Heart left ventricle (tissue), 16 donors: ENCODE measurements around the gene RPGRIP1L. TPM values are rescaled to one million over a fixed set of nuclear protein-coding genes. Genes with fewer than 3 reads are reported as not detected.

Experiments used
- ATAC-seq, 4 donors: fragments of 200-7000 bp; cut with Tn5 transposase; one replicate each; pipeline ENCODE4 v1.9.1; 2020 to 2022; ENCODE audit warnings: moderate library complexity in 4 of 4, mild to moderate bottlenecking in 3 of 4, moderate number of reproducible peaks in 1 of 4
- DNase-seq, 5 donors: peaks; one replicate each; pipeline ENCODE4 v3.0.0-alpha.2; 2020
- H3K27ac ChIP-seq, 12 donors: fragments of 200-600 bp; sonication (generic) in 4 of 12; one replicate each; pipeline versions ENCODE4 v1.5.0 to v1.8.0; 2016 to 2022; ENCODE audit warnings: mild to moderate bottlenecking in 2 of 12
- H3K27me3 ChIP-seq, 9 donors: fragments of 200-600 bp; sonication (generic) in 2 of 9; one replicate each; pipeline versions ENCODE4 v1.5.1 to v1.8.0; 2016 to 2022; ENCODE audit warnings: mild to moderate bottlenecking in 3 of 9
- H3K36me3 ChIP-seq, 9 donors: fragments of 200-600 bp; sonication (generic) in 2 of 9; one replicate each; pipeline versions ENCODE4 v1.5.0 to v1.8.0; 2018 to 2022; ENCODE audit warnings: mild to moderate bottlenecking in 2 of 9
- H3K4me1 ChIP-seq, 12 donors: fragments of 200-600 bp; sonication (generic) in 4 of 12; one replicate each; pipeline versions ENCODE4 v1.5.0 to v1.8.0; 2016 to 2022; ENCODE audit warnings: mild to moderate bottlenecking in 3 of 12
- H3K4me3 ChIP-seq, 12 donors: fragments of 200-600 bp; sonication (generic) in 4 of 12; one replicate each; pipeline versions ENCODE4 v1.5.0 to v1.8.0; 2017 to 2022; ENCODE audit warnings: mild to moderate bottlenecking in 9 of 12, moderate library complexity in 4 of 12
- H3K9me3 ChIP-seq, 12 donors: fragments of 200-600 bp; sonication (generic) in 4 of 12; one replicate each; pipeline versions ENCODE4 v1.5.0 to v1.8.0; 2016 to 2022; ENCODE audit warnings: mild to moderate bottlenecking in 1 of 12
- CTCF ChIP-seq, 12 donors: fragments of 200-600 bp; sonication (generic) in 4 of 12; IDR thresholded peaks; one replicate each; pipeline versions ENCODE4 v1.5.0 to v1.8.0; 2018 to 2022; ENCODE audit warnings: antibody characterized with exemption in 12 of 12, mild to moderate bottlenecking in 5 of 12
- POLR2A ChIP-seq, 2 donors: fragments of 450-650 bp; IDR thresholded peaks; one replicate each; pipeline ENCODE4 v1.6.1; 2017; ENCODE audit warnings: antibody characterized with exemption in 2 of 2, mild to moderate bottlenecking in 2 of 2, moderate library complexity in 2 of 2
- WGBS, 4 donors: extraction: QIAGEN DNeasy Blood & Tissue Kit in 2 of 4; methylation state at CpG; one replicate each; pipeline versions ENCODE4 v1.1.5 to v1.1.7; 2013 to 2018; 5-methylcytosine and 5-hydroxymethylcytosine counted together
- intact Hi-C, 10 donors: fragments of 100-400 bp; cut with DNase I; formaldehyde crosslinking; loops; one replicate each; pipeline versions ENCODE4 v1.11.1 to v1.14.2; 2022
- polyA plus RNA-seq, 2 donors: library from polyadenylated mRNA; stranded (reverse); fragments of 200-250 nt; gene quantifications; one replicate each; pipeline ENCODE4 v1.2.3, GENCODE V29; 2013
- total RNA-seq, 9 donors: library from RNA; depleted of rRNA in 2 of 9; stranded (reverse); fragments of >200 nt in 2 of 9; fragmentation: NEBNext Ultra II Directional in 3 of 9; extraction: Animal tissue kit (Norgen Biotek cat#: 25700) in 3 of 9; gene quantifications; one replicate each; pipeline versions ENCODE4 v1.1.0 to v1.2.4, GENCODE V29; 2016 to 2023
- donor health status: ischemic (EF 13 %, LVEDD 7.1; RV severe dilation, severe dysfunction).
- donor health status: healthy with polysubstance abuse.
- donor health status: DM: no; HTN: yes; CAD: no.
- donor health status: DM: no; HTN: no; CAD: no.
- donor health status: ischemic (EF 25% LVEDD 6.9; RV normal size, moderate dysfunction).
- donor health status: ischemic (EF 25% LVEDD 5.7; RV mildly dilated, moderate dysfunction).
- donor health status: healthy.
- donor health status: DM: yes; HTN: yes; CAD: no.
- donor health status: ischemic (EF 35%, LVEDD 5.7; RV mildly dilated, moderate dysfunction).
- donor health status: nonischemic (EF 11% LVEDD 7.7; RV severe dilation, severe dysfunction).
- donor health status: DM: yes; HTN: yes; CAD: no.
- donor health status: PGD.
- donor health status: ischemic (EF 29% LVEDD 5.4; RV normal size, mild dysfunction).
- donor health status: nonischemic (EF 23%, LVEDD 6.1; RV moderate dilation, normal function).

Gene RPGRIP1L
- total and polyA plus RNA-seq, 11 donors, result 0.69 to 4.6 (median 2.3) TPM

GRCh38 chr16:53629151-53629550 is 74.5 kb downstream of the RPGRIP1L start:
- TF ChIP-seq CTCF (IDR thresholded peaks at IDR 0.05), result no peak
- TF ChIP-seq POLR2A (IDR thresholded peaks at IDR 0.05), result no peak
- no peak overlapping the region for H3K4me3 ChIP-seq
- H3K9me3 ChIP-seq, result no peaks in the 10 kb centered on the region
- no peak overlapping the region for H3K27ac ChIP-seq
- no peaks in the 10 kb centered on the region for H3K4me1 ChIP-seq
- no peaks in the 10 kb centered on the region for H3K27me3 ChIP-seq
- intact Hi-C loops, result no loop called here
- ATAC-seq (no peak), DNase-seq (no peak)
- peaks cover 0 to 3% (median 0%) of the 10 kb centered on the region in 9 donors for H3K36me3 ChIP-seq
- WGBS, 4 donors, result 87 to 91% (median 89%) methylated on average over 2 of the region's 2 CpGs

GRCh38 chr16:53626811-53627210 is 76.8 kb downstream of the RPGRIP1L start:
- 47 to 61% (median 52%) methylated on average over 2 of the region's 2 CpGs for WGBS, 4 donors
- no peaks in the 10 kb centered on the region for H3K4me1 ChIP-seq
- H3K27ac ChIP-seq, result no peak overlapping the region
- intact Hi-C loops, result no loop called here
- no peak for TF ChIP-seq POLR2A (IDR thresholded peaks at IDR 0.05)
- no peak for TF ChIP-seq CTCF (IDR thresholded peaks at IDR 0.05)
- no peaks in the 10 kb centered on the region for H3K36me3 ChIP-seq
- H3K27me3 ChIP-seq, result no peaks in the 10 kb centered on the region
- H3K9me3 ChIP-seq, result no peaks in the 10 kb centered on the region
- no peak for ATAC-seq
- no peak for DNase-seq
- no peak overlapping the region for H3K4me3 ChIP-seq

- Histone ChIP-seq H3K27ac (no peak overlapping the region), H3K4me3 (no peak overlapping the region), H3K9me3 (no peaks in the 10 kb centered on the region), H3K36me3 (no peaks in the 10 kb centered on the region), H3K27me3 (no peaks in the 10 kb centered on the region), H3K4me1 (no peaks in the 10 kb centered on the region)
- ATAC-seq (no peak), DNase-seq (no peak)
- TF ChIP-seq CTCF (IDR thresholded peaks at IDR 0.05), result no peak
- TF ChIP-seq POLR2A (IDR thresholded peaks at IDR 0.05), result no peak
- intact Hi-C loops, result no loop called here
- 79 to 88% (median 80%) methylated on average over 4 of the region's 4 CpGs for WGBS, 4 donors
These were observed 77.5 kb downstream of the RPGRIP1L start for GRCh38 chr16:53626161-53626560.

GRCh38 chr16:53625221-53625620 is 78.4 kb downstream of the RPGRIP1L start:
- H3K27ac ChIP-seq, result no peak overlapping the region
- H3K4me1 ChIP-seq, result no peaks in the 10 kb centered on the region
- ATAC-seq (no peak), DNase-seq (no peak)
- TF ChIP-seq CTCF (IDR thresholded peaks at IDR 0.05) (no peak), POLR2A (IDR thresholded peaks at IDR 0.05) (no peak)
- intact Hi-C loops, result no loop called here
- H3K36me3 ChIP-seq, result no peaks in the 10 kb centered on the region
- H3K9me3 ChIP-seq, result no peaks in the 10 kb centered on the region
- no peaks in the 10 kb centered on the region for H3K27me3 ChIP-seq
- WGBS, 4 donors, result 98 to 100% (median 99%) methylated on average over 1 to 29 of the region's 29 CpGs
- H3K4me3 ChIP-seq, result no peak overlapping the region
